Keratinocyte (primary cell): ENCODE measurements around the gene CRISP2.

ENCODE experiments used
- EZH2 ChIP-seq: IDR thresholded peaks from one replicate; pipeline ENCODE4 v1.6.1; 2012; ENCODE audit warnings: inconsistent platforms, mild to moderate bottlenecking, low read length, moderate library complexity
- TF ChIP-seq, protein P1 (sequence below), 3 experiments: IDR thresholded peaks in 1 of 3; conservative IDR thresholded peaks in 1 of 3; optimal IDR thresholded peaks in 1 of 3; 2 replicates in 2 of 3; 3 replicates in 1 of 3; pipeline versions ENCODE3 to v1.5.1; 2011; ENCODE audit warnings: low read length in 3 of 3, mild to moderate bottlenecking in 3 of 3, moderate library complexity in 2 of 3, control low read depth in 1 of 3, inconsistent platforms in 1 of 3; ENCODE audit not compliant: insufficient read depth in 2 of 3; ENCODE audit errors: extremely low read depth in 1 of 3

DNA sequence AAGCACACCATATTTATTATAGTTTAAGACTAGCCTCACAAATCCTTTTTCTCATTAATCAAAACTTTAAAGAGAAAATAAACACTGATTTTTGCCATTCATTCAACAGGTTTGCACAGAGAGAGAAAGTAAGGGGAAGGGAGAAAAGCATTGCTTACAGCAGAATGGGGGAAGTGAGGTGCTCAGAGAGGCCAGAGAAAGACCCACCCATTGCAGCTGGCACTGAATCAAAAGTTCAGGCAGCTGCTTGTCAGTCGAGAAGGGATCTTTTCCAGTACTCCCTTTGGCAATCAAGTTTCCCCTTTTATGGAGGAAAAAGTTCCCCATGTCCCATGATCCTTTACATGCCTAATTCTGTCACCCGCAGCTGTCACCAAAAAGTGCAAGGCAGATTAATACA lies 8.0 kb upstream of the CRISP2 start:
- TF ChIP-seq EZH2, result no peak
- TF ChIP-seq, protein P1, sequence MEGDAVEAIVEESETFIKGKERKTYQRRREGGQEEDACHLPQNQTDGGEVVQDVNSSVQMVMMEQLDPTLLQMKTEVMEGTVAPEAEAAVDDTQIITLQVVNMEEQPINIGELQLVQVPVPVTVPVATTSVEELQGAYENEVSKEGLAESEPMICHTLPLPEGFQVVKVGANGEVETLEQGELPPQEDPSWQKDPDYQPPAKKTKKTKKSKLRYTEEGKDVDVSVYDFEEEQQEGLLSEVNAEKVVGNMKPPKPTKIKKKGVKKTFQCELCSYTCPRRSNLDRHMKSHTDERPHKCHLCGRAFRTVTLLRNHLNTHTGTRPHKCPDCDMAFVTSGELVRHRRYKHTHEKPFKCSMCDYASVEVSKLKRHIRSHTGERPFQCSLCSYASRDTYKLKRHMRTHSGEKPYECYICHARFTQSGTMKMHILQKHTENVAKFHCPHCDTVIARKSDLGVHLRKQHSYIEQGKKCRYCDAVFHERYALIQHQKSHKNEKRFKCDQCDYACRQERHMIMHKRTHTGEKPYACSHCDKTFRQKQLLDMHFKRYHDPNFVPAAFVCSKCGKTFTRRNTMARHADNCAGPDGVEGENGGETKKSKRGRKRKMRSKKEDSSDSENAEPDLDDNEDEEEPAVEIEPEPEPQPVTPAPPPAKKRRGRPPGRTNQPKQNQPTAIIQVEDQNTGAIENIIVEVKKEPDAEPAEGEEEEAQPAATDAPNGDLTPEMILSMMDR (optimal IDR thresholded peaks at IDR 0.05 in 1 of 3, IDR thresholded peaks at IDR 0.05 in 1 of 3, conservative IDR thresholded peaks at IDR 0.05 in 1 of 3; ENCODE audit: extremely low read depth in 1 of 3, insufficient read depth in 2 of 3, low read length in 3 of 3), result no peak
